Stimulated activated CD8-positive, alpha-beta memory T cell treated with anti-CD3 and anti-CD28 coated beads, Interleukin-4, amount 100 ng/mL, for 24 hours (primary cell): ENCODE data around the gene IKZF1.

Source experiments
- DNase-seq: peaks from one replicate; pipeline ENCODE4 v3.0.0-alpha.2; 2020; ENCODE audit warnings: low read depth

The IKZF1 gene

GRCh38 chr7:50304129-50304910 lies at the start of gene IKZF1:
Gene IKZF1 (plus strand): TSS chr7:50304716. CDS start chr7:50319062, 14,346 bp downstream.
- DNase-seq, result peak; percentile 65

- DNase-seq, result no peak
These were observed 42.9 kb upstream of the IKZF1 start for GRCh38 chr7:50261593-50261992.

- DNase-seq, result no peak
These were observed 42.1 kb upstream of the IKZF1 start for GRCh38 chr7:50262446-50262845.

GRCh38 chr7:50262916-50263690 lies 41.4 kb upstream of the IKZF1 start:
- DNase-seq, result no peak

GRCh38 chr7:50264908-50265307 lies 39.6 kb upstream of the IKZF1 start:
- no peak for DNase-seq

- no peak for DNase-seq
These were observed 38.4 kb upstream of the IKZF1 start for GRCh38 chr7:50265968-50266634.

GRCh38 chr7:50266635-50267386 lies 37.7 kb upstream of the IKZF1 start:
- DNase-seq, result peak; percentile 66

GRCh38 chr7:50267525-50268041 lies 36.9 kb upstream of the IKZF1 start:
- DNase-seq, result no peak

GRCh38 chr7:50268223-50268622 lies 36.3 kb upstream of the IKZF1 start:
- DNase-seq, result no peak

- DNase-seq, result no peak
These were observed 35.5 kb upstream of the IKZF1 start for GRCh38 chr7:50268990-50269389.

- DNase-seq, result no peak
These were observed 33.9 kb upstream of the IKZF1 start for GRCh38 chr7:50270531-50271018.

GRCh38 chr7:50272808-50273207 lies 31.7 kb upstream of the IKZF1 start:
- DNase-seq, result no peak

- DNase-seq, result no peak
These were observed 31.2 kb upstream of the IKZF1 start for GRCh38 chr7:50273301-50273700.

- no peak for DNase-seq
These were observed 30.6 kb upstream of the IKZF1 start for GRCh38 chr7:50273870-50274269.

- DNase-seq, result no peak
These were observed 30.2 kb upstream of the IKZF1 start for GRCh38 chr7:50274361-50274760.

GRCh38 chr7:50275430-50275829 lies 29.1 kb upstream of the IKZF1 start:
- no peak for DNase-seq

- no peak for DNase-seq
These were observed 28.0 kb upstream of the IKZF1 start for GRCh38 chr7:50276483-50276882.

- DNase-seq, result no peak
These were observed 26.4 kb upstream of the IKZF1 start for GRCh38 chr7:50278120-50278519.

- no peak for DNase-seq
These were observed 22.7 kb upstream of the IKZF1 start for GRCh38 chr7:50281680-50282445.

GRCh38 chr7:50282813-50283605 lies 21.5 kb upstream of the IKZF1 start:
- DNase-seq, result no peak
